GM12891 (cell line): ENCODE measurements around the gene ATRNL1.

Experiments
- POLR2A ChIP-seq: IDR thresholded peaks from 2 replicates; pipeline ENCODE4 v1.6.1; 2011; ENCODE audit warnings: low read depth, low read length, control low read depth
- POLR2AphosphoS5 ChIP-seq: IDR thresholded peaks from 2 replicates; pipeline ENCODE4 v1.6.1; 2011; ENCODE audit warnings: low read depth, low read length, control low read depth

GRCh38 chr10:115861864-115862263 lies 768.7 kb downstream of the ATRNL1 start:
- TF ChIP-seq POLR2AphosphoS5 (no peak), POLR2A (no peak)
